ENCODE measurements around the gene C1QTNF8. TPM values are rescaled to one million over a fixed set of nuclear protein-coding genes. Genes with fewer than 3 reads are reported as not detected.

The C1QTNF8 gene
- total RNA-seq, 1 experiment from 2014 or later, result not detected

DNA sequence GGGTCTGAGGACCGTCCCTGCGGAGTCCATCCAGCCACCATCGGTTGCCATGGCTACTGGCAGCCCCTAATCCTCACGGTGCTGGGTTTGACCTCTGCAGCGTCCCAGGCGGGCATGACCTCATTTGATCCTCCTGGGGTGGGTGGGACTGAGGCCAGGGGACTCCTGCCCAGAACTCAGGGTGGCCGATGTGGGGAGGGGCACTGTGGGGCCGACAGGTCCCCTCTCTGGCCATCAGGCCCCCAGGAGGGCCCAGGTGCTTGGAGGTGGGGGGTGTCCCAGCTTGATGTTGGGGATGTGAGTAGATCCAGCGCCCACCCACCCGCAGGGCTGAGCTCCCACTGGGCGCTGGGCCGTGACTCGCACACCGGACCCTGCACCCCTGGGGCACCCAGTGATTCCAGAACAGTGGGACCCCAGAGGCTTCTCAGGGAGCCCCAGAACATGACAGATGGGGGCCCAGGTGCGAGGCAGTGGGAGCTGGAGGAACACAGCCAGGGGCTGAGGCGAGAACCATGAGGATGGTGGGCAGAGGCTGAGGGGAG lies 25.1 kb downstream of the C1QTNF8 start:
- Histone ChIP-seq H3K18ac (ENCODE audit: insufficient read length, low read depth, low read length) (no peak overlapping the region), H3K56ac (ENCODE audit: insufficient read length, low read depth, low read length) (no peak overlapping the region), H2BK15ac (ENCODE audit: low read depth, low read length) (no peak overlapping the region), H2BK5ac (ENCODE audit: insufficient read length, low read length) (no peak overlapping the region), H2BK20ac (ENCODE audit: low read depth, low read length, poor library complexity, severe bottlenecking) (no peak overlapping the region), H3K79me1 (ENCODE audit: insufficient read depth, low read depth, low read length, poor library complexity, severe bottlenecking) (no peaks in the 10 kb centered on the region), H3K9ac (ENCODE audit: extremely low read depth, insufficient read length, low read length) (no peak overlapping the region), H2BK120ac (ENCODE audit: low read depth, low read length, poor library complexity, severe bottlenecking) (no peak overlapping the region), H3K23ac (ENCODE audit: insufficient read length, low read depth, low read length) (no peak overlapping the region), H3K4me2 (ENCODE audit: insufficient read depth, insufficient read length, low read length) (no peak overlapping the region), H2AK5ac (ENCODE audit: insufficient read length, low read length) (no peak overlapping the region), H2BK12ac (ENCODE audit: insufficient read length, low read depth, low read length) (no peak overlapping the region), H3K4ac (ENCODE audit: low read depth, low read length) (no peak overlapping the region), H3K27me3 (ENCODE audit: insufficient read depth, low read length) (no peaks in the 10 kb centered on the region), H4K5ac (ENCODE audit: insufficient read length, low read depth, low read length) (no peak overlapping the region), H4K91ac (ENCODE audit: insufficient read length, low read depth, low read length) (no peak overlapping the region), H3K27ac (ENCODE audit: insufficient read length, low read depth, low read length) (no peak overlapping the region), H3K9me3 (ENCODE audit: control insufficient read depth, low read depth, low read length) (no peaks in the 10 kb centered on the region), H4K8ac (replicated peaks; ENCODE audit: insufficient read length, low read depth, low read length) (no peak overlapping the region), H3K23me2 (ENCODE audit: insufficient read length, low read depth, low read length, poor library complexity, severe bottlenecking) (peaks cover 4% of the 10 kb centered on the region), H3K14ac (ENCODE audit: insufficient read depth, low read length) (no peak overlapping the region), H4K20me1 (ENCODE audit: control insufficient read depth, insufficient read depth, insufficient read length) (no peaks in the 10 kb centered on the region), H3K4me1 (ENCODE audit: insufficient read depth, low read length) (no peaks in the 10 kb centered on the region), H2AFZ (ENCODE audit: low read length) (no peak overlapping the region), H3K79me2 (ENCODE audit: insufficient read depth, low read length) (no peaks in the 10 kb centered on the region), H3T11ph (ENCODE audit: low read length) (no peak overlapping the region)
- DNase-seq, result no peak
- no peaks in the 10 kb centered on the region for H3K9me3 Mint-ChIP-seq
- TF ChIP-seq, protein P1, sequence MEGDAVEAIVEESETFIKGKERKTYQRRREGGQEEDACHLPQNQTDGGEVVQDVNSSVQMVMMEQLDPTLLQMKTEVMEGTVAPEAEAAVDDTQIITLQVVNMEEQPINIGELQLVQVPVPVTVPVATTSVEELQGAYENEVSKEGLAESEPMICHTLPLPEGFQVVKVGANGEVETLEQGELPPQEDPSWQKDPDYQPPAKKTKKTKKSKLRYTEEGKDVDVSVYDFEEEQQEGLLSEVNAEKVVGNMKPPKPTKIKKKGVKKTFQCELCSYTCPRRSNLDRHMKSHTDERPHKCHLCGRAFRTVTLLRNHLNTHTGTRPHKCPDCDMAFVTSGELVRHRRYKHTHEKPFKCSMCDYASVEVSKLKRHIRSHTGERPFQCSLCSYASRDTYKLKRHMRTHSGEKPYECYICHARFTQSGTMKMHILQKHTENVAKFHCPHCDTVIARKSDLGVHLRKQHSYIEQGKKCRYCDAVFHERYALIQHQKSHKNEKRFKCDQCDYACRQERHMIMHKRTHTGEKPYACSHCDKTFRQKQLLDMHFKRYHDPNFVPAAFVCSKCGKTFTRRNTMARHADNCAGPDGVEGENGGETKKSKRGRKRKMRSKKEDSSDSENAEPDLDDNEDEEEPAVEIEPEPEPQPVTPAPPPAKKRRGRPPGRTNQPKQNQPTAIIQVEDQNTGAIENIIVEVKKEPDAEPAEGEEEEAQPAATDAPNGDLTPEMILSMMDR (conservative IDR thresholded peaks at IDR 0.05), result no peak
- H3K27me3 Mint-ChIP-seq (ENCODE audit: low read depth), result peaks cover 24% of the 10 kb centered on the region
- H3K4me1 Mint-ChIP-seq, result peaks cover 3 to 23% of the 10 kb centered on the region in 2 experiments; a peak in 3 of 4 replicates
- H3K4me3 Mint-ChIP-seq, result no peak overlapping the region
- H3K36me3 Mint-ChIP-seq (ENCODE audit: insufficient read depth in 1 of 3, low read depth in 3 of 3), result no peaks in the 10 kb centered on the region; a peak in 1 of 7 replicates
- WGBS (ENCODE audit: extremely low coverage, insufficient read length, low lambda C conversion rate), result no CpG with 5 or more reads among the region's 16 CpGs
- no peak overlapping the region for H3K27ac Mint-ChIP-seq
